AG10803 (cell line): ENCODE results near the gene C2.
"Not testable (repeated sequence)": the region's sequence is repeated elsewhere in the genome, so short reads cannot be mapped to it uniquely, and the experiment has no call there.

ENCODE experiments used
- DNase-seq: peaks from one replicate; pipeline ENCODE4 v3.0.0; 2010; ENCODE audit warnings: low read depth
- H3K4me3 ChIP-seq: 2 replicates; pipeline ENCODE4 v1.5.1; 2011; ENCODE audit warnings: mild to moderate bottlenecking, low read length, control low read depth
- CTCF ChIP-seq: conservative IDR thresholded peaks from 2 replicates; pipeline ENCODE4 v1.5.1; 2011; ENCODE audit warnings: mild to moderate bottlenecking, low read length, control low read depth, inconsistent platforms

Gene C2

GRCh38 chr6:31905041-31905440, 22.5 kb upstream of the C2 start:
- no peak overlapping the region for H3K4me3 ChIP-seq
- TF ChIP-seq CTCF, result no peak
- no peak for DNase-seq

- no peak overlapping the region for H3K4me3 ChIP-seq
- TF ChIP-seq CTCF, result no peak
- no peak for DNase-seq
These were observed 21.4 kb upstream of the C2 start for GRCh38 chr6:31906122-31906521.

DNA sequence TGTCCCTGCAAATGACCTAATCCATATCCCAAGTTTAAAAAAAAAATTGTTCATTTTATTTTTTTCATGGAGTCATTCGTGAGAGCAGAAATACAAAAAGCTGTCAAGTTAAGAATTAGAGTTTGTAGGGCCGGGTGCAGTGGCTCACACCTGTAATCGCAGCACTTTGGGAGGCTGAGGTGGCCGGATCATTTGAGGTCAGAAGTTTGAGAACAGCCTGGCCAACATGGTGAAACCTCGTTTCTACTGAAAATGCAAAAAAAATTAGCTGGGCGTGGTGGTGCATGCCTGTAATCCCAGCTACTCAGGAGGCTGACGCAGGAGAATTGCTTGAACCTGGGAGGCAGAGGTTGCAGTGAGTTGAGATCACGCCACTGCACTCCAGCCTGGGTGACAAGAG, 20.8 kb upstream of the C2 start:
- DNase-seq, result not testable (repeated sequence)

GRCh38 chr6:31907158-31907813, 20.2 kb upstream of the C2 start:
- peak; percentile 85 for DNase-seq
- TF ChIP-seq CTCF, result no peak
- no peak overlapping the region for H3K4me3 ChIP-seq

More for the DNA sequence above, 20.8 kb upstream of the C2 start:
- H3K4me3 ChIP-seq, result not testable (repeated sequence)

GRCh38 chr6:31908255-31908654, 19.3 kb upstream of the C2 start:
- H3K4me3 ChIP-seq, DNase-seq: not testable (repeated sequence)

- peak; percentile 14 for DNase-seq
- no peak overlapping the region for H3K4me3 ChIP-seq
- TF ChIP-seq CTCF, result no peak
These were observed 18.7 kb upstream of the C2 start for GRCh38 chr6:31908791-31909190.

DNA sequence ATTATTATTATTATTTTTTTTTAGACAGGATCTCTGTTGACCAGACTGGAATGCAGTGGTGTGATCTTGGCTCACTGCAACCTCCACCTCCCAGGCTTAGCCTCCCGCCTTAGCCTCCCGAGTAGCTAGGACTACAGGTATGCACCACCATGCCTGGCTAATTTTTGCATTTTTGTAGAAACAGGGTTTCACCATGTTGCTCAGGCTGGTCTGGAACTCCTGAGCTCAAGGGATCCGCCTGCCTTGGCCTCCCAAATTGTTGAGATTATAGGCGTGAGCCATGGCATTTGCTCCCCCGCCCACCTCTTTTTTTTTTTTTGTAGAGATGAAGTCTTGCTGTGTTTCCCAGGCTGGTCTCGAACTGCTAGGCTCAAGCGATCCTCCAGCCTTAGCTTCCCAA, 18.2 kb upstream of the C2 start:
- H3K4me3 ChIP-seq, DNase-seq: not testable (repeated sequence)

- DNase-seq, result no peak
- TF ChIP-seq CTCF, result no peak
- H3K4me3 ChIP-seq, result no peak overlapping the region
These were observed 15.5 kb upstream of the C2 start for GRCh38 chr6:31911826-31912585.
